ENCODE results near the gene DCBLD1.
"Not testable (repeated sequence)": the region's sequence is repeated elsewhere in the genome, so short reads cannot be mapped to it uniquely, and the experiment has no call there.

The DCBLD1 gene

GRCh38 chr6:117482240-117483003 lies at the start of gene DCBLD1:
TSS of gene DCBLD1 (plus strand) at chr6:117482674. CDS start at chr6:117482782, 108 bp downstream.
- peak; percentile 72 for DNase-seq

DNA sequence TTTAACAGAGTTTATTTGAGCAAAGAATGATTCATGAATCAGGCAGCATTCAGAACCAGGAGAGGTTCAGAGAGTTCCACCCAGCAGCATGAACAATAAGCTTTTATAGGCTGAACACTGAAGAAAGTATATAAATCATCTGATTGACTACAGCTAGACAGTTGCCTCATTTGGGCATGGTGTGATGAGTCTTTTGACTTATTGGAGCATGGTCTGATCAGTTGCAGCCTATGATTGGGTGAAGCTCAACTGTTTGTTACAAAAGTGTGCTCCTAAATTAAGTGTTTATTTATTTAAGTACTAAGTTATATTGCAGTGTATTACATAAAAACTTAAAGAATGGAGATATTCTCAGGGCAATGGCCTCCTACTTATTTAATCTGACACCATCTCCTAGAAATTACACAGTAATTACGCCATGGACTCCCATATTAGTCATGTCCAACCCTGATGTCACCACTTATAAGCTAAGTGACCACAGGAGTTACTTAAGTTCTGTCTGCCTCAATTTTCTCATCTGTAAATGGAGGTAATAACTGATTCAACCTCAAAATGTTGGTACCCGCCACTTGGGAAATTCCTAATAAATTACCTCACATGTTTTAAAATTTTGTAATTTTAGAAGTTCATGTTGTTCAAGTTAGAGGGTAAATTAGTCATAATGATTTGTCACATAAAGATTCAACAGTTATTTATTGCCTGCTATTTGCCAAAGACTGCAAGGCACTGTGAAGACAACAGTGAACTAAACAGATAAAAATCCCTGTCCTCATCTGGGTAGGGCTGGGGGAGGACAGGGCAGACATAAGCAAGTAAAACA lies 41.6 kb upstream of the DCBLD1 start:
- DNase-seq, result no peak

DNA sequence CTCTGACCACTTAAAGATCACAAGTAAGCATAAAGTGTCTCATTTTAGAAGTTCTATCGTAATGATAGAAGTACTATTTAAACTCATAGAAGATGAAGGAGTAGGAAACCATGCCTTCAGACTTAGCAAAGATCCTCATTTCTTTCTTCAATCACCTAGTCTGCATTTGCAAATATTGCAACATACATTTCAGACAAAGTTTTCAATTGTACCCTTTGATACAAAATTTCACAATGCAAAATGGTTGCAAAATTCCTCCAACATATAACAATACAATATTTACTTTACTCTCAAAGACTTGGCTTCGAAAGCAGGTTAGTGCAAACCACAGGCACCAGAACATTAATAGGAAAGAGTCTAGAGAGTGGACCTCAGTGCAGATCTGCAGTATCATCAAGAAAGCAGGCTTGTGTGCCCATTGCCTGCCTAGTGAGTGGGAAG lies 40.6 kb upstream of the DCBLD1 start:
- no peak for DNase-seq

DNA sequence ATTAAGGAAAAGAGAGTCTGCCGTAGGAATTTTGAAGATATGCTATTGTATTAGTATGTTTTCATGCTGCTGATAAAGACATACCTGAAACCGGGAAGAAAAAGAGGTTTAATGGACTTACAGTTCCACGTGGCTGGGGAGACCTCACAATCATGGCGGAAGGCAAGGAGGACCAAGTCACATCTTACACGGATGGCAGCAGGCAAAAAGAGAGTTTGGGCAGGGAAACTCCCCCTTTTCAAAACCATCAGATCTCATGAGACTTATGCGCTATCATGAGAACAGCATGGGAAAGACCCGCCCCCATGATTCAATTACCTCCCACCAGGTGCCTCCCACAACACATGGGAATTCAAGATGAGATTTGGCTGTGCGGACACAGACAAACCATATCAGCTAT lies 40.2 kb upstream of the DCBLD1 start:
- not testable (repeated sequence) for DNase-seq

- DNase-seq, result no peak
These were observed 37.9 kb upstream of the DCBLD1 start for GRCh38 chr6:117444600-117444999.

DNA sequence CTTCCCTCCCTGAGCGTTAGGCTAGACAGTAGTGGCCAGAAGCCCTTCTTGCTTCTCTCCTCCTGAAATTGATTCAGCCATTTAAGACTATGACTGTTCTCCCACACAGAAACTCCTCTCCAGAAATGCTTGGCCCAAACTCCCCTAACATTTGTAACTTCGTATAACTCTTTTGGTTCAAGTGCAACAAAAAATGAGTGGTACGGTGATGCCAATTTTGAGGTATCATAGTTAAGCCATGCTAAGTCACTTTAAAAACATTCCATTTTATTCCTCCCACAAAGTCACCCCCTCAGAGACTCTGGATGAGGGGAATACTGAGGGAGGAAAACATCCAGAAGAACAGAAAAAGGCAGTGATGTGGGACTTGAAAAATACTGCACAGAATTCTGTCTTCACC lies 35.6 kb upstream of the DCBLD1 start:
- DNase-seq, result no peak

GRCh38 chr6:117448011-117448410 lies 34.5 kb upstream of the DCBLD1 start:
- no peak for DNase-seq

DNA sequence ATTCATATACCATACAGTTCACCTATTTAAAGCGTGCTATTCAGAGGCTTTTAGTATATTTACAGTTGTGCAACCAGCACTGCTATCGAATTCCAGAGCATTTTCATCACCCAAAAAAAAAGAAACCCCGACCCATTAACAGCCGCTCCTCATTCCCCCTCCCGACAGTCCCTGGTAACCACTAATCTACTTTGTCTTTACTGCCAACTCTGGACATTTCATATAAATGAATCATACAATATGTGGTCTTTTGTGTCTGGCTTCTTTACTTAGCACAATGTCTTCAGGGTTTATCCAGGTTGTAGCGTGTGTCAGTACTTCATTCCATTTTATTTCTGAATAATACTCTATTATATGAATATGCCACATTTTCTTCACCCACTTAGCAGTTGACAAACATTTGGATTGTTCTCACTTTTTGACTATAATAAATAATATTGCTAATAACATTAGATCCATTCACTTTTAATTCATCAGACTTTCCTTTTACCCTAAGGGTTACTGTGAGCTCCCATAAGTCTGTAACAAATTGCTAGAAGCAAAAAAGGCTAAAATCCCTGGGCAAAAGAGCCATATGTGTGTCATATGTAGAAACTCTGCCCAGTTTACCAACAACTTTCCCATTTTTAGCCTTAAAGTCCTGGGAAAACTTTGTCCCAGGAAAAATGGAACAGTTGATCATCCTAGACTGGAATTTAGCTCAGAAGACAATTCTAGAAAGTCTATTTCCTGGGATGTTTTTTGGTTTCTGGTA lies 33.6 kb upstream of the DCBLD1 start:
- DNase-seq, result peak; percentile 88

DNA sequence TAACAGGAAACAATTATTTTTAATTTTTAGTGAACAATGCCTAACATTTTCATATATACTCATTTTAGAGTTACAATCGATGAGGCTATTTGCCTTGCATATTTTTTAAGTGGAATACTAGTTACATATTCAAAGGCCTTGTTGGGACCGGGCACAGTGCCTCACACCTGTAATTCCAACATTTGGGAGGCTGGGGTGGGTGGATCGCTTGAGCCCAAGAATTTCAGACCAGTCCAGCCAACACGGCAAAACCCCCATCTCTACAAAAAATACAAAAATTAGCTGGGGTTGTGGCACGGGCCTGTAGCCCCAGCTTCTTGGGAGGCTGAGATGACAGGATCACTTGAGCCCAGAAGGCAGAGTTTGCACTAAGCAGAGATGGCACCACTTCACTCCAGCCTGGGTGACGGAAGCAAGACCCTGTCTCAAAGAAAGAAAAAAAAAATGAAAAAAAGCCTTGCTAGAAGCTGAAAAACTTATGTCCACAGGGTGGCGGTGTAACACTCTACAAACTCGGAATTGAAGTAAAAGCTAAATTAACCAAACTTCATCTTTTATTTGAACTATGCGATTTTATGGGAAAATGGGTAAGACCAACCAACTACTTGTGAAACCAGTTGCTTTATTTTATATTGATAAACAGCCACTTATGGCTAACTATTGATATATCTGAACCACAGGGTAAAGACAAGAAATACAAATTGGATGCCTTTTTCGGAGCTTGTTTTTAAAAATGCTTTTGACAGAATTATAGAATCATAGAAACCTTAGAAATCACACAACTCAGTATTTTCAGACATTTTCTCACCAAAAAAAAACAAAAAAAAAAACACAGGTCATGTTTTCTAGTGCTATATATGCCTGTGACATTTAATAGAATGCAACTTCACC lies 32.7 kb upstream of the DCBLD1 start:
- DNase-seq, result peak; percentile 73

DNA sequence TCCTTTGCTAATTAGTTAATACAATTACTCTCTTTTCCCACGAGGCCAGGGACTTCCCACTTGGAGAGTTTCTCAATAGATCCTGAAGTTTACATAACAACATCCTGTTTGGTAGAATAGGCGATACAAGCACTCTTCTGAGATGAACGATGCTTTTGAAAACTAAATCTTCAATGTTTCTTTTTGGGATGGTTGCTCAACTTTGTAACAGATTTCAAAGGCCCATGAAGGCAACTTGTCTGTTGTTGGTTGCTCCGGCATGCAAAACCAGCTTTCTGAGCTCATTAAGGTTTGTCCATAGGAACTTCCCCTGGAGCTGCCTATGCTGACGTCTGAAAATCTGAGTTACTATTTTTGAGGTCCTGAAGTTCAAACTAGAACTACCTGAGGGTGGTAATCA lies 30.8 kb upstream of the DCBLD1 start:
- no peak for DNase-seq

- no peak for DNase-seq
These were observed 26.2 kb upstream of the DCBLD1 start for GRCh38 chr6:117456250-117456649.

DNA sequence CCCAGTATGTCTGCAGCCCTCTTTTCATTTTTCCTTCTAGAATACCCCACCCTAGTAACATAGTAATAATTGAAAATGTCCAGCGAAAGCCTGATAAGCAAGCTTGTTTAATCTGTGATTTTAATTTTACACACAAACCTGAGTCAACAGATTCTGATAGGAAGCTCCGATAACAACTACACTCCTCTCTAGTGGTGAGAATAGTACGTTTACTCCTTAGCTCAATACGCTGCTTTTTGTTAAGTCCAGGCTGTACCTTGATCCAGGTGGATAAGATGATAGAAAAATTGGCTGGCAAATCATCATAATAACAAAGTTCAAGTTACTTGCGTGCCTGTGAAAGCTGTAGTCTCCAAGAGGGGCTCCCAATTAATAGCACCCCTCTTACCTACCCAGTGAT lies 25.5 kb upstream of the DCBLD1 start:
- no peak for DNase-seq

DNA sequence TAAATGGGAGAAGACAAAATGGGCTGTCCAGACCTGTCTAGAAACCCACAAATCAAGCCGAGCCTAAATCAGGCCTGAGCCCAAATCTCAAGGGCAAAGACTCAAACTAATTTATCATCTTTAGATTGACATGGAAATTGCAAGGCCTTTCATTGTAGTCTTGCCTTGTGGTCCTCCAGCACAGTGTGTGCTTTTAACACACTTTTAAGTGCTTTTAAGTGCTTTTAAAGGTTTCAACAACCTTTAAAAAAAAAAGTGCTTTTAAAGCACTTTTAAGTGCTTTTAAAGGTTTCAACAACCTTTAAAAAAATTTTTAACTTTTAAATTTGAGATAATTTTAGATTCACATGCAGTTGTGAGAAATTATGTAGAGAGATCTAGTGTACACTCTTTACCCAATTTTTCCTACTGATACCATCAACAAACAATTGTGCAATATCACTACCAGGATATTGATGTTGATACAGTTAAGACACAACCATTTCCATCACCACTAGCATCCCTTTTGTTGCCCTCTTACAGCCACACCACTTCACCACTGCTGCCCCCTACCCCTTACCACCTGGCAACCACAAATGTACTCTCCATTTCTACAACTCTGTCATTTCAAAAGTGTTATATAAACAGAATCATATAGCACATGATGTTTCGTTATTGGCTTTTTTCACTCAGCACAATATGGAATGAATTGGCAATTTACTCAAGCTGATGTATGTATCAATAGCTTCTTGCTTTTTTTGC lies 23.1 kb upstream of the DCBLD1 start:
- no peak for DNase-seq

DNA sequence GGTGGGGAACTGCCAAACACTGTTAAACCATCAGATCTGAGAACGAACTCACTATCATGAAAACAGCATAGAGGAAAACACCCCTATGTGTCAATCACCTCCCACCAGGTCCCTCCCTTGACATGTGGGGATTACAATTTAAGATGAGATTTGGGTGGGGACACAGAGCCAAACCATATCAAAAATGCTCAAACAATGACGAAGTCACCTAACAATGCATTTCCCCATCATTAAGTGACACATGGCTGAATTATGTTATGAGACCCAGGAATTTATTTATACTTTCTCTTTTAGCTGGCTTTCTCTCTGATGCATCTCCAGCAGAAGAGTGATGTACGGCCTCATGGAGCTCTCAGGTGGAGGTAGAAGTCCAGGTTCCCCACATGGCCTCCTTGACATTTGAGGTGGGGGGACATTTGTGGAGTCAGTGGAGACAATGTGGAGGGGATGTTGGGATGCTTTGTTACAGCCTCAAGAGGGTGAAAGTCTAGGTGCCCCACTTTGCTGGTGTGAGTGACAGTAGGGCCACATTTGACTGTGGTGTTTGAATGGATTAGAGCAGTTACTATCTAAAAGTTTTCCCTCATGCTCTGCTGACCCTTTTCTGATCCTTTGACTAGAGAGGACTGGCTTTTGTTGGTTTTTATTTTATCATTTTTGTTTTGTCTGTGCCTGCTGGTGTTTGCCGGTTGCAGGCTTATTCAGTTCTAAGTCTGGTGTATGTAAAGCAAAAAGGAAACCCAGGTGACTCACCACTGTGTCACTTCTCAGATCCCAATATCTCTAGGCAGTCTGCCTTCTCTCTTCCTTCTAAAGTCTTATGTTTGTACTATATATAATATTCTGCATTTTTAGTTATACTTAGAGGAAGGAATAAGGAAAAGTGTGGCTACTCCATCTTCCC lies 18.5 kb upstream of the DCBLD1 start:
- peak; percentile 34 for DNase-seq

DNA sequence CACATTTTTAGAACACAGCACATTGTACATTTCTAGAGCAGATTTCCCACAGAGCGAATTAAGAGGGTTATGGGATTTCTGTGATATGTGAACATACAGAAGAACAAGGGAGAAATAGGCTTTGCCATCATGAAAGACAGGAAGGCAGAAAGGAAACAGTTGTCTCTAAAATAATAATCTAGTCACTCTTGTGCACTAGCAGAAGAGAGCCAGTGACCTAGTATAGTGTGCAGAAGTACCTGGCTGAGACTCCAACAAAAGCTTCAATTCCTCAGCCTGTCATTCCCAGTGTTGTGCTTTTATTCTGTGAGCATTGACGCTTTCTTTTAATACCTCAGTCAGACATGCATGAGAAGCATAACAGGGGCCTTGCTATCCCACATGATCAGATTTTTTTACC lies 17.8 kb upstream of the DCBLD1 start:
- DNase-seq, result no peak

DNA sequence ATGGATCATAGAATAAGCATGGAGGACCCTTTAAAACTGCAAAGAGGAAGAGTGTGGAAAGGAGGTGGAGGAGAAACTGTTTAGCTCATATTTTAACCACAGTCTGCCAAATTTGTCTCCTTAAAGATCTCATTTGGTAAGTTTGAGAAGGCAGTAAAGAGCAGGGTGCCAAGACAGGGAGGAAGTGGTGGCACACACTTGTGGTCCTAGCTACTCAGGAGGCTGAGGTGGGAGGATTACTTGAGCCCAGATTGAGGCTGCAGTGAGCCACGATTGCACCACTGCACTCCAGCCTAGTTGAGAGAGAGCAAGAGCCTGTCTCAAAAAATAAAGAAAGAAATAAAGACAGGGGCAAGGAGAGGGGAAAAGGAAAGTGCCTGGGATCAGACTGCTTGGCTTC lies 16.8 kb upstream of the DCBLD1 start:
- DNase-seq, result no peak

DNA sequence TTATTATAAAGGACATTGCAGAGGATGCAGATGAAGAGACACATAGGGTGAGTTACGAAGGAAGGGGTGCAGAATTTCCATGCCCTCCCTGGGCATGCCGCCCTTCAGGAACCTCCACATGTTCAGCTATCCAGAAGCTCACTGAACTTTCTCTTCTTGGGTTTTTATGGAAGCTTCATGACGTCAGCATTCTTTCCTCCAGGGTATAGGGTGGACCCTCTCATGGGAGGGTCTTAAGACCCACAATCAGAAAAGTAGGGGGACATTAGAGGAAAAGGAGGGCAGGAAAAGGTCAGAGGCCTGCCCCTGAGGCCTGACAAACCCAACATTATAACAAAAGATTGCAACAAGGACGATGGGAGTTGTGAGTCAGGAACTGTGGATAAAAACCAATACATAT lies 14.6 kb upstream of the DCBLD1 start:
- no peak for DNase-seq

DNA sequence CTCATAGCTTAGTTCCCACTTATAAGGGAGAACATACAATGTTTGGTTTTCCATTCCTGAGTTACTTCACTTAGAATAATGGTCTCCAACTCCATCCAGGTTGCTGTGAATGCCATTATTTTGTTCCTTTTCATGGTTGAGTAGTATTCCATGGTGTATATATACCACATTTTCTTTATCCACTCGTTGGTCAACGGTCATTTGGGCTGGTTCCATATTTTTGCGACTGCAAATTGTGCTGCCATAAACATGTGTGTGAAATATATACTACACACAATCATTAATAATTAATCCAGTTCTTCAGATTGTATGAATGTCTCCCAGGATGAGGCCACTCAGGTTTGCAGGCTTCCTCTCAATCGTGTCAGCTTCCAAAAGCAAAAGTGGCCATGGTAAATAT lies 13.9 kb upstream of the DCBLD1 start:
- not testable (repeated sequence) for DNase-seq

DNA sequence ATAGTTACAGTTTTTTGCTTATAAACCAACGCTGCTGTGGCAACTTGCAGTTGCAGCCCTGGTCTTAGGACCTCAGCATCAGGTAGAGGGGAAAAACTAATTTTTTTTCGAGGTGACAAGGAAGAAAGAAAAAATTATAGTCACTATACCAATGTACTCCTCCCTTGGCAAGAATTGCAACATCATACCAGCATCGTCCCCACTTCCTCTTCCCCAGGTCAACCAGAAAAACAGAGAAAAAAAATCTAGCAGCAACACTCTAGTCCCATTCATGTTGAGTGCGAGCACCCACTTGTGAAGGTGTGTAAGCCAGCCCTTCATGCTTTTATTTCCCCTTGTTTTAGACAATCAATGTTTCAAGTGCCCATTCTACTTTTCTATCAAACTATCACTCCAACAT lies 13.1 kb upstream of the DCBLD1 start:
- no peak for DNase-seq

GRCh38 chr6:117469791-117470190 lies 12.7 kb upstream of the DCBLD1 start:
- DNase-seq, result no peak

DNA sequence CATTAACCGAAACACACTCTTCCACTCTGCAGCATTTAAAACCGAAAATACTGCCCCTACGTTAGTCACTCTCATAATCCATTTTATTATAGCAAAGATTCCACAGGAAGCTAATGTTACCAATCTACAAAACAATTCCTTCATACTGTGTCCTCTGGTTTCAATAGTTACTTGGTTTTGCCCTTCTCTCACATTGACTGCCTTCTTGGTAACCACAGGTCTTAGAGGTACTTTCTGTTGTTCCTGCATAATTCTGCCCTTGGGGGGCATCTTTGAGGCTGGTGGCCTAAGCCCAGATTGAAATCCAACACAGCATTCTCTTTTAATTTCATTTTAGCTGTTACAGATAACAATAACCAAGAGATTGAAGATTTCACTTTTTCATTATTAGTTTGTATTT lies 9.8 kb upstream of the DCBLD1 start:
- DNase-seq, result no peak
